Measurements from ENCODE around the gene TIAM1.

TIAM1 gene

DNA sequence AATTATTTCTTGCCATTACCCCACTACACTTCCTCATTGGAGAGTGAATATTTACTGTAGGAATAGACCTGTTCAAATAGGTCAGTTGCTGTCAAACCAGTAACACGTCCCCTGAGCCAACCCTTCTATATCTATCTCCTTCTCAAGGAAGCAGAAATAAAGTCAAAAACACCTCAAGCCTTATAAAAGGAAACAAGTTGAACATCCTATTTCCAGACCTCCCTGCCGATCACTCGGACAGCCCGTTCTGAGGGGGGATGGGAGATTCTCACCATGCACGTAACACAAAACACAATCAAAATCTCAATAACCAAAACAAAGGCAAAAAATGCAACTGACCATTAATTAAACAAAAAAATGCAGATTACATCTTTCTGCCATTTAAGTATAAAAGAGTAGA lies 184.3 kb downstream of the TIAM1 start:
- no peak for DNase-seq

DNA sequence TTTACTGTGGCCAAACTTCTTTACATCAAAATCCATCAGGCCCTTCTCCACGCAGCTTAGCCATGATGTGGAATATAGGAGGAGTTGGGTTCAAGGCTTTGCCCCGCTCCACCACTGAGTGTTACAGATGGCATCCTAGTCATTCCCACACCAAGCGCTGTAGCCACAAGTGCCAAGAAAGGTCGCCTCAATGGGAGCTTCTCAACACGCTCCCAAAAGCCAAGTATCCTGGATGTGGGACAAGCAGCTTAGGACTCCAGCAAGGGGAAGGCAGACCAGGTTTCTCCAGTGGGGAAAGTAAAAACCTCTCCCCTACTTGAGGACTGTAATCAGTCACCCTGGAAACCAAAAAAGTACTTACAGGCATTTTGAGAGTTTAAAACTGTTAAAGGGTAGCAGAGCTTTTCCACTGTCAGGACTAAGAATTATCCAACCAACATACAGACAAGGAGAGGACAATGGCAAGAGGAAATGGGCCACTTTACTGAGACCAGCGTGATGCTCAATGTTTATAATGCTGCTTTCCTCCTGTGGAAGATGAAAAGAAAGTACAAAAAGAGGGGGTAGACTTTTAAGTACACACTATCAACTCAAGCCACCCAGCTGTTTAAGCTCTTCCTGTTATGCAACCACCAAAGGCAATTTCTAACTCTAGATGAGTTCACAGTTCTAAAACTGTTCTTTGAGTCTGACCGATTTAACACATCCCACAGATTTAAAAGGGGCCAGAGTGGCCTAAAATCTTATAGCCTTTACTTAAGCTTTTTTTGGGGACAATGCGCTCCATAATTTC lies 185.1 kb downstream of the TIAM1 start:
- DNase-seq, result no peak

DNA sequence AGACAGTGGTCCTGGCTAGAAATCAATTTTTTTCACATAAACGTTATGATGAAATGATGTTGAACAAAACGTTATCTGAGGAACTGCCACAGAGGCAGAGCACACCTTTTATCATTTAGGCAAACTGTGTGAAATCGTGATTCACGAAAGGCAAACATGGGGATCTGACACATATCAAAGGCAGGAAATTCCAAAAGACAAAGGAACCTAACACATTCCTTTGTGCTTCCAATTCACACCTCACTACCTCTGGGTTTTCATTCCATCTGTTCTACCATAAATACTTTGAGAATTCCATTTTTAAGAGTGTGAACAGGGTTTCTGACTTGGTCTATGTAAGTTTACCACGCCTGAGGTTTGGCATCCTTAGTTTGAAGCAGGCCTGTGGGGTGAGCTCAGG lies 186.3 kb downstream of the TIAM1 start:
- DNase-seq, result no peak

DNA sequence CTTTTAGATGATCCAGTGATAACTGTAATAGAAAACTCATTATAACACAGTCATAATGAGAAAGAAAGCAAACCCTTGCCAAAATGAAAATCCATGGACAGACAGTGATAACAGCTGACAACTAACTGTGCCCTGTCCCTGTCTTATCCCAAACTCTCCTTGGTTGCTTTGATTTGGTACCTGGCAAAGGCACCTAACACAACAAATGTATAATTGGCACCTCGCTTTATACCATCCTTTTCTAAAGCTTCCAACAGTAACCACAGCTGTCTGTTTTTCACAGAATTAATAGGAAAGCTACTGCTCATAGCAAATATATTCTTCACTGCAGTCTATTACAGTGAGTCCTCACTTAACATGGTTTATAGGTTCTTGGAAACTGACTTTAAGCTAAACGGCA lies 187.4 kb downstream of the TIAM1 start:
- no peak for DNase-seq

DNA sequence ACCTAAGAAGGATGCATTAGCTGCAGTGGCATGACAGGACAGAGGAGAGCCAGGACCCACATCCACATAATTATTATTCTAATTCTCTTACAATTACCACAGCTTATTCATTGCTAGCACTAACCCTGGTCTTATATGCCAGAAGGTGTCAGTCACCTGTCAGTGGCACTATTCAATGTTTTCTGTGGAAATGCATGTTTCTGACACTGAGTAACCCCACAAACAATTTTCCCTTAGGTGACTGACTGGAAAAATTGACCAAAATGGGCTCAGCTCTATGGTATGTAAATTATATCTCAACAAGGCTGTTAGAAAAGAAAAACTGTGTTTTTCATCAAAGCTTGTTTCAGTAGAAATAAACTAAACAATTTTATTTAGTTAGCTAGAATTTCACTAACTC lies 187.9 kb downstream of the TIAM1 start:
- DNase-seq, result no peak

DNA sequence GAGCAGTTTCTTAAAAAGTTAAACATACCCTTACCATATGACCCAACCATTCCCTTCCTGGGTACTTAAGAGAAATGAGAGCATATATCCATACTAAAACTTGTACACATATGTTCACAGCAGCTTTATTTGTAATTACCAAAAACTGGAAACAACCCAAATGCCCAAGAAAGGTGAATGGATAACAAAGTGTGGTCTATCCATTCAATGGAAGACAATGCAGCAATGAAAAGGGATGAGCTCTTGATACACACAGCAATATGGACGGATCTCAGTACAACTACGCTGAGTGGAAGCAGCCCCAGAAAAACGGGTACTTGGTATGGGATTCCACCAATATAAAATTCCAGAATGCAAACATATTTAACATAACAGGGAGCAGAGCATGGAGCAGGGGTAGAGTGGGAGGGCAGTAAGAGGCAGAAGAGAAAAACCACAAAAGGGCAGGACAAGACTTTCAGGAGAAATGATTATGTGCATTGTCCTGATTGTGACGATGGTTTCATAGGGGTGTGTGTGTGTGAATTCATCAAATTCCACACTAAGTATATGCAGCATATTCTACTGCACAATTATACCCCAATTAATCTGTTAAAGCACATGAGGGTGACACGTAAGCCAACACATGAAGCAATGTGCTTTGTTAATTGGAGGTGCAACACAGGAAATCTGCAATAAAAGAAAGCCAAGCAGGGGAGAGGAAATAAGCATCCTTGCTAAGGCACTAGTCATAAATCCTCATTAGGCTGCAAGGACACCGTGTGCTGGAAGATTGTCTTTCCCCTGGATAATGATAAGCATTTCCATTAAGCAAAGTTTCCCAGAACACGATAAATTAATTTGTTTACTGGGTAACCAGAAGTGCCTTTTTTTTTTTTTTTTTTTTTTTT lies 192.7 kb downstream of the TIAM1 start:
- DNase-seq, result no peak

DNA sequence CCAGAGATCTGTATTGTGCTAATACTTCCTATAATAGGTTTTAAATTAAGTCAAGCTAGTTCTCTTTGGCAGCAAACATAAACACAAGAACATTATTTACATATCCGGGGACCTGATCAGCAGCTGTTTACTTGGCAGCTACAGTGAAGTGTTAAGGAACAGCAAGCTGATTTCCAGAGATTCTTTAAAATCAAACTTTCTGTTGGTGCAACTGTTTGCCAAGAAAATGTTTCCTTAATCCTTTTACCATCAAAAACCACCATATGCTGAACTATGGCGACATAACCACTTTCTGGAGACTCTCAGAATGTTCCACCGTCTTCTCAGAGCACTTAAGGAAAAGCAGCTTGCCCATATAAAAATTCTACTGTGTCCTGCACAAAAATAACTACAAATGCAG lies 198.8 kb downstream of the TIAM1 start:
- no peak for DNase-seq

DNA sequence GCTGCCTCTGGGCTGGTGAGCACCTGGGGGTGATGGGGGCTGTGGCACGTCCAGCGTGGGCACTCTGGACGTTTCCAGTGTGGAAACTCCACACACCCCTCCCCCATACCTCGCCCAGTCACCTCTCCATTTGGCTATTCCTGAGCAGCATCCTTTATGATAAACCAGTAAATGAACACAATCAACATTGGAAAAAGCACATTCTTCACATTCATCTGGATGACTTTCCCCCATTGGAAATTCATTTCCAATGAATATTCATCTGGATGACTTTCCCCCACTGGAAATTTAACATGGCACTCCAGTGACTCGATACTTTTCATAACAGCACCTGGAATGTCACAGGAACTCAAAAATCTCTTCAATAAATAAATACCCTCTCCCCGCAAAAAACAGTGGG lies 201.0 kb downstream of the TIAM1 start:
- DNase-seq, result no peak

DNA sequence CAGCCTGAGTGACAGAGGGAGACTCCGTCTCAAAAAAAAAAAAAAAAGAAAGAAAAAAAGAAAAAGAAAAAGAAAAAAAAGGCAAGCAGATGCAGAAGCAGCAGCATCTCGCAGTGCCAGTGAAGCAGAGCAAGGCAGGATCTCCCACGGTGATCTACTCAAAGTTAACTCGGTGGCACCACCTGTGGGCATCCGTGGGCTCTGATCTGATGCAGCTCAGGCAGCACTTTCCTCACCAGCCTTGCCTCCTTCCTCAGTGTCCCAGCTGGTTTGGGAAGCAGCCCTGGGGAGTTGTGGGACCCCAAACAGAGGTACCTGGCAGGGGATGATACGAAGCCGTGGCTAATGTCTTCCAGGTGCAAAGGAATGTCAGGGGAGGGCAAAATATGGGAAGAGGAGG lies 201.5 kb downstream of the TIAM1 start:
- peak in 1 of 4 experiments; percentile 19 for DNase-seq

DNA sequence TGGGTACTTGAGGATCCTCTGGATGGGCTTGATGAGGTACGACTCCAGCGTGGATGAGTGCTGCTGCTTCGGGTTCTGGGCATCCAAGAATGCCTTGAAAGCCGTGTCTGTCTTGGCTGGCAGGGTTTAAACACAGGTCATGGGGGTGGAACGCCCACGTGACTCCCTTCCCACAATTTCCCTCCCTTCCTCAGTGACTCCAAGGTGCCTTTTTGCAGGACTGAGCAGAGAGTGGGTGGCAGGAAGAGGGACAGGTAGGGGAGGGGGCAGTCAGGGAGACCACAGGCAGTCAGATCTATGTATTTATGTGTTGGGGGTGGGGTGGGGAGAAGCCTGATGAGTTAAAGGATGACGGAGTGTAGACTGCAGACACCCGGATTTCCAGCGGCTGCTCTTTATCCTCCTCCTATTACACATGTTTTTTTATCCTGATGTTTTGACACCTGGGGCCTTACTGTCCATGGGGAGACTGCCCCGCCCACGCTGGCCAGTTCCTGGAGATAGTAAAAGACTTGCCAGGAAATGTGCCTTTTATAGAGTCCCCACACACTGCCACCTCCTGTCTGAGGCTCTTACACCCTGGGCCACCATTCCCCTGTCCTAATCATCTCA lies 202.6 kb downstream of the TIAM1 start:
- no peak for DNase-seq

DNA sequence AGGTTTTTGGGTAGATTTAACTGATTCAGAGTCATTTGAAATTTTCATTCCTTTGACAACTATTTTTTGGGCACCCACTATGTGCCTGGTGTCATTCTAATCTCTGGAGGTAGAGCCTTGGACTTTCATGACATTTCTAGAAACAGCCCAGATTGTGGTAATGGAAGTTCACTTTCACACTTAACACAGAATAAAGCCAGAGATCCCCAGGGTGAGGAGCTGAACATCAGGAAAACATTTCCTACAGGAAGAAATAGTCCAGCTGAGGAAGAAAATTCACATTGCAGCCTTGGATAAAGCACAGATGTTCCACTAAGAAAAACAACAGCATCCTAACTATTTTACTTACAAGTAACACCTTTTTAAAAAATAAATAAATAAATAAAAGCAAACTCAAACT lies 203.4 kb downstream of the TIAM1 start:
- DNase-seq, result no peak

DNA sequence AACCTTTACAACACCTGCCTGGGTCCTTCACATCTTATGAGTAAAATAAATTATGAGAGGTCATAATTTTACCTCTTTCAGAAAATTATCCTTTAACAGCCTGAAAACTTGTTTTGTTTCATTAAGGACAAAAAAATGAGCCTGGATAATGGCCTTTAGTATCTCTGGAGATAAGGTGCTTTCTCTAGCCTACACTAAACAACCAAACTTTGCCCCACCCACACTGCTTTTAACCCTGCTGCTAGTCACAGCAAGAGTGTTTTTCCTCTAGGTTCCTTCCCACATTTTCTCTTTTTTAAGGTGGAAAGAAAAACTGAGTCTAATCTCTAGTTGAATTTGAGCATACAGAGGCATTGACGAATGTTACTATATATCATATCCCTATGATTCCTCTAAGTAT lies 204.0 kb downstream of the TIAM1 start:
- DNase-seq, result no peak

DNA sequence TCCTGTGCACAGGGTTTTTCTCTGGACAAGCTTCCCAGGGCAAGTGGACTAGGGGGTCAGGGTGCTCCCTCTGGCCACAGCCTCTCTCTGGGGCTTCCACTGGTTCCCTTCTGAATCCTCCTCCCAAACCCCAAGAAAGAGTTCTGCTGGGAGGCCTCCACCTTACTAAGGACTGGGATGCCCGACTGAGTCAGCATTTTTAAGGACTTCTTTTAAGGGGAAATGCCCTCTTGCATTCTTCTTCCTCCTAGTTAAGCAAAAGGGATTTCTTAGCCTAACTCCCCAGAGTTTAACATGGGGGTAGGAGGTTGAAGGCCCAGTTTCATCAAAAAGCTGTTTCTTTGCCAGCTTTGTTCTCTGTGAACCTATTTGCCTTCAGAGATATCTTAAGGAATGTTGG lies 206.1 kb downstream of the TIAM1 start:
- DNase-seq, result no peak

DNA sequence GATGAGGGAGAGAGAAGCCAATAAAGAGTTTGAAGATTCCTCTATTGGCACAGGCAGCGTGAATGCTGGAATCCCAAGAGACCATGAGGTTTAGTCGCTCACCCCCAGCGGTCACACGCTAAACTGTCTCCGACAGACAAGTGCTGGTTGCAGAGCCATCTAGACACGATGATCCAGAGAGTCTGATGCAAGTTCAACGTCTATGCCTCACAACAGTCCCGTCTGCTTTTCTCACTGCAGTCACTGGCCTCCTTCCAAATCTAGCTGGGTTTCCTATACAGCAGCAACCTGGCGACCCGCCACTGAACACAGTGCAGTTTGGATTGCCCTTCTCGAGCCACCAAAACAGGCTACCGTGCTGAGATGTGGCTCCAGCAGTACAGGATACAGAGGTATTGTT lies 207.2 kb downstream of the TIAM1 start:
- DNase-seq, result no peak

DNA sequence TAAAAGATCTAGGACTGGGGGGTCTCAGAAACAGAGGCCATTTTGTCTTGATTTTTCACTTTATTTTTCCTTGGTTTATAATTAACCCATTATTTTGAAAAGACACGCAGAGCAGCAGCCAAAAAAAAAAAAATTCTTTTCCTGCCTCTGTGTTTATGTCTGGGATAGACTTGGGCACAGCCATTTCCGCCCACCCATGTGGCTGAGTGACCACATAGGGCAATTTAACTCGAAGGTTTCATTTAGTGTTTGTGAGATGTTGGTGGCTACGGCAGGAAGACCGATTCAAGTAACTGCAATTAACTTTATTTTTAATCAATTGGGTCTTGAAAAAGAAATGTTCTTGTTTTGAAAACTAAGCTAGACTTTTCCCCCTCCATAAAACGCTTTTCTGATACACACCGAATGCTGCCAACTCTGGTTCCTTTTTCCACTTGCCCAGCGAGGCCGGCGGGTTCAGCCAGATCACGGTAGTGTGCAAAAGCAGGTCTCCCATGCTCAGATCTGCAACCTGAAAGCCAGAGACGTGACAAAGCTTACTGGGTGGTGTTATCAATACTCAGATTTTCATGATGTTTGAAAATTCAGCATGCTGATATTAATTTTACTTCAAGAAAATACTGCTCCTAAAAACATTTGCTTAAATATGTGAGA lies 208.4 kb downstream of the TIAM1 start:
- DNase-seq, result no peak

DNA sequence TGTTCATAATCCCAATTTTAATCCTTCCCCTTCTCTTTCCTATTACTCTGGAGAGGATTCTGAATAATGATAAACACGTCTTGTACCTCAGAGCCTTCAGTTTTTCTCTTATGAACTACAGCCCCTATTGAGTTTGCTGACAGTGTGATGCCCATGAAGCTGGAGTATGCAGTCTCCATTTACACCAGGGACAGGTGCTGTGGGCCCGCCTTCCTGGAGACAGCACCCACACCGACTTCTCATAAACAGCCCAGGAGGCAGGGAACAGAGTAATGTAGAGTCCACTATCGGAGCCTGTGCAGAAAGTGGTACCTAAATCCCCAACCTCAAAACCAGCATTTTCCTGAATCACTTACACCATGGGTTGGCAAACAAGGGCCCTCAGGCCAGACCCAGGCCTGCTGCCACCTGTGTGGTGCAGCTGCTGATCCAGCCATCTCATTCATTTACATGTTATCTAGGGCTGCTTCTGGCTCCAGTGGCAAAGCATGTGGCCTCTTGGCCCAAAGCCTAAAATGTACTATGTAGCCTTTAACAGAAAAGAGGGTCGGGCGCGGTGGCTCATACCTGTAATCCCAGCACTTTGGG lies 210.7 kb downstream of the TIAM1 start:
- DNase-seq, result no peak

DNA sequence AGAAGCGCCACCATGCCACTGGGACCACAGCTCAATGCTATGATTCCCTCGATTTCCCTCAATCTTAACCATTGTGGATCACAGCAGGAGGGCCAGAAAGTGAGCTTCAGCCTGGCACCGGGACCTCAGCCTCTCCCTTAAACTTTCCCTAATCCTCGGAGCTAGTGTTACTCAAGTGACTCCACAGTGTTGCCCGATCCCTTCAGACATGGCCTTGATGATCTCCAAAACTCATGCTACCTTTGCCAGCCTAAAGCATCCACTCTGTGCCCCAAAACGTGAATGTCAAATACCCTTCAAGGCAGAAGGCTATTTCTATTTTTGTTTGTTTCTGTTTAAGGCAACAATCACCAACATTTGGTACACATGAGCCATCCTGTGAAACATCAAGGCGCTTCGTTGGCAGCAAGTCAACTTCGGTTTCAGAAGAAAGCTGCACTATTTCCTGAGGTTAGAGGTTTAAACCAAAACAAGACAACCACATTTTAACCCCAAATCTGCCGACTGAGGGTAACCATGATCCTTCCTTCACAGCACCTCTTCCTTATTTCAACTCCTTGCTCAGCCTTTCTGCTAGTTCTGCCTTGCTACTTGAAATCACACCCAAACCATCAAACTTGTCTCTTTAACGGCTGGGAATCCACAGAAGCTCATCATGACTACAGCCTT lies 211.4 kb downstream of the TIAM1 start:
- DNase-seq, result peak in 3 of 4 experiments; percentile 10 to 50 (median 43)

DNA sequence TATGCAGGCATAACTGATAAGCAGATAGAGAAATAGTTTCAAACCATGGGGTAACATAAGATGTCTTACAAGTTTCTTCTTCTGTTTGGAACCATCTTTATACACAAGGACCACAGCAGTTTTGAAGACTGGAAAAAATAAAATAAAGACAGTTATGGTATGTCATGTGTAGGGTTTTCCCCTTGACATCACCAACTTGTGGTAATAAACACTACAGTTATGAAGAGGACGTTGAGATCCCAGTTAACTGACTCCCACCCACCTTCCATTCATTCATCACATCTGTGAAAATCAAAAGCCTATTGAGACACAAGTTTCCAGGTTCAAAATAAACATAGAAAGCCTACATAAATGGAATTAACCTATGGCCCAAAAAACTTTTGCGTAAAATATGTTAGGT lies 213.2 kb downstream of the TIAM1 start:
- no peak for DNase-seq

DNA sequence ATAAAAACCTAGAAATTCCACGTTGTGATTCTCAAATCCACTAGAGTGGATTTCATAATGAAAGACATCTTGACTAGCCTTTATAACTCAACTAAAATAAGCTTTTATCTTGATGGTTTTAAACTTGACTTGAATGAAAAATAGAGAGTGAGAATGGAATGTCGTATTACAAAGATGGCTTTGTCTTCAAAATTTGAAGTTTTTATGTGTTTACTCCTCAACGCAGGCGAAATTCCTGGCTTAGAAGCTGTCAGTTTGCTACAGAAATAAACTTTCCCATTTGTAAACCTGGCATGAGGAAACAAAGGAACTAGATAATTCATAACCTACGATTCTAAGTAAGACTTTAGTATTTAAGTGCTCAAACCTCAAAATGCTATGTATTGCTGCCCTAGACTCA lies 215.8 kb downstream of the TIAM1 start:
- DNase-seq, result no peak

DNA sequence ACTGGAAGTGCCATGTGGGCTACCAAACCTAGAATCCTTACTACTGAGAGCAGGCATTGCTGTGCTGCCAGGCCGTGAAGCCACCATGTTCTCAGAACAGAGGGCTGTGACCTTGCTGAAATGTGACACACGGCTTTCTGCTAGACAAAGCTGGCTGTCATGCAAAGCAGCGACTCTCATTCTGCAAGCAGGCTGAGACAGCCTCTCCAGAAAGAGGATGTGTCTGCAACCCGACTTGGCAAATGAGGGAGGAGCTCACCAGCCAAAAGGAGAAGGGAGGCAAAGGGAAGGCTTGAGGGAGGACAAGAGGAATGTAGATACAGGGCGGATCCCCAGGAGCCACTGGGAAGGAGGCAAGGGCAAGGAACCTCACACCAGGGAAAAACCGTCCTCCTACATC lies 220.1 kb downstream of the TIAM1 start:
- DNase-seq, result no peak

DNA sequence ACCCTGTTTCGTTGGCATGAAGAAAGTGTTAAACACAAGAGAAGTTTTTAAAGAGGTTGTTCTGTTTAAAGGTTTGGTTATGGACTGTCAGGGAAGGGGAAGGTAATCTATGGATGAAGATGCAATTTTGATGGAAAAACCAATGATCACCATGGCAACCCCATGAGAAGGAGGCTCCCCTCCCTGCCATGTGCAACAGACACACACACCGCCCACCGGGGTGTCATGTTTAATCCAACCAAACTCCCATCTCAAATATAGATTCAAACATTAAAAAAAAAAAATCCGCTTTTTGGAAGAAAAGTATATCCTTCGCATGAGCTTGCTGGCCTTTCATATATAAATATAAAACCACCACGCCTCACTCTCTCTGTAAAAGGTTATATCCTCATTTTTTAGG lies 224.9 kb downstream of the TIAM1 start:
- no peak for DNase-seq
